NCI-H146 treated with DMSO at 0.1 percent for 48 hours (cell line): ENCODE results near the gene VAV2.
"Not testable (repeated sequence)": the region's sequence is repeated elsewhere in the genome, so short reads cannot be mapped to it uniquely, and the experiment has no call there.

Experiments used
- DNase-seq: peaks from one replicate; lab custom pipeline; 2025; ENCODE audit not compliant: unreplicated experiment; lab: John Stamatoyannopoulos, UW

The VAV2 gene

DNA sequence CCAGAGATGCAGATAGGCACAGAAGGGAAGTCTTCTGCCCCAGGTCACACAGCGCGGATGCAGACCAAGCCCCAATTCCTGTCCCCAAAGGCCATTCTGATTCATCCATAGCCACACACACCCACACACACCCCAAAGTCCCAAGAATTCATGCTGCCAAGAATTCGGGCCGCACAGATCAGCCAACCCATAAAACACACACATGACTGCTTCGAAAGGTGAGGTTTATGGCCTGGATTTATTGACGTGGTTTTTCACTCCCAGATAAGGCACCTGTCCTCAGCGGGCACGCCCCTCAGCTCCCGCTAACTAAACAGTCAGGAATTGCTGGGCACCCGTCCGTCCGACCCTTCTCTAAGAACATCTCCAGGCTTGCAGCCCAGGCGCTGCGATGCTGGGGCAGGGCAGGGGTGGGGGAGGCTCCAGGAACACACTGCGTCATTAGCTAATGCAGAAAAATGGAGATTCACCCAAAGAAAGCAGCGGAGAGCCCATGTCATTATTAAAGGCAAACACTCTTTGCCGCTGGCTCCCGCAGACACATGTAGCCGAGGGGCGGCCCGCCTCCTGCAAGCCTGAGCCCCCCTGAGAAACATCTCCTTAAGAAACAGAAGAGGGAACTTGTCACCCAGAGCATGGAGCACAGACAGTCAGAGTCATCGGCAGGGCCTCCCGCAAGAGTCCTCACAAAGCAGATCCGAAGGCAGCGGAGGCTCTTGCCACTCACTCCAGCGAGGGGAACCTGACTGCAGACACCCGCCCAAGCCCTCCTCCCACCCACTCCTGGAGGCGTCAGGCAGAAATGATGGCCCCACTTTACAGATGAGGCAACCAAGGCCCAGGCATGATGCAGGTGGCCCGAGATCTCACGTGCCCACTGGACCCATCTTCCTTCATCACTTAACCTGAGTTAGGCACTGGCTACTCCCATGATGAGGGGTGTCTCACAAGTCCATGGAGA, 19.9 kb downstream of the VAV2 start:
- no peak for DNase-seq

DNA sequence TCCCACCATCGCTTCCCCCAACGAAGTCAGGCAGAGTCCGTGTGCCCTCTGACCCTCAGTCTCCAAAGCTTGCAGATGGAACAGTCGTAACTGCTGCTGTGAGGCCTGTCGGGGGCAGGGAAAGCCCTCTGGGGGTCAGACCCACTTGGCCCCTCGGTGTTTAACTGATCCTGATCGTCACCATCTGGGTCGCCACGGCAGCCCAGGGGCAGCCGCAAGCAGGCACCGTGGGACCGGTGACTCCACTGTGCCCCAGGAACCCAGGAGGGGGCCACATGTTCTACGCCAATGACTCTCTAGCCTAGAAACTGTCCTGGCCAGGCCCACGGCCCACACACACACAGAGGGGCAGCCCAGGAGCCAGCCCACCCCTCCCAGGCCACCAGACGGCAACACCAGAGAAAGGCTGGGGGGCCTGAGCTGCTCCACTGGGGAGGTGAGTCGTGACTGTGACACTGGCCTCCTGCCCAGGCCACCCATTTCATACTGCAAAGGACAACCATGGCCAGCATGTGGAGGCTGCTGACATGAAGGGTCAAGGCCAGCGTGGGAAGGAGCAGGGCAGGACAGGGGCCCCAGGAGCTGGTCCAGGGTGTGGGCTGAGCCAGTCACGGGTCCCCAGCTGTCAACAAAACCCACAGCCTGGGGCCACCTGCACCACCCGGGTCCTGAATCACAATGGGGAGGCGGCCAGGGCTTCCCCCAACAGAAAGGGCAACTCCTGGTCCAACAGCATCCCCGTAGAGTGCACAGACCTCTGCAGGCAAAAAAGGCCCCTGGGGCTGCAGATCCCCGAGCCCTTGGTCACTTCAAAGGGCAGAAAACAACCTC, 20.8 kb downstream of the VAV2 start:
- no peak for DNase-seq

DNA sequence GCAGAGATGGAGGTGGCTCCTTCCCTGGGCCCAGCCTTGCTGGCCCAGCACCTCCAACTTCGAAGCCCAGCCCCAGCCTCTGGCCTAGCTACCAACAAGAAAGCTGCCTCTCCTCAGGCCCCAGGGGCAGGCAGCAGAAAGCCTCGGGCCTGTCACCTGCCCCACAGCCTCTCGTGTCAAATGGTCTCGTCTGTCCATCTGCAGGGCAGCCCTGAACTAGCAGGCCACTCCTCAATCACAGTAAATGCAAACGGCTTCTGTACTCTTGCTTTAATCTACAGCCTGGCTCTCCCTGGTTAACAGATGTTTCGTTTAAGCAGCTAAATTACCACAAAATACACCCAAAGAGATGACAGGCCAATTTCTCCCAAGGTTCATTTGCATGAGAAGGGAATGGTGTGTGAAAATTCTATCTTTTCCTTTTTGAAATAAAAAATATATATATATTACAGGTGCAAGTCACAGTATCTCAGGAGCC, 21.5 kb downstream of the VAV2 start:
- DNase-seq: no peak

DNA sequence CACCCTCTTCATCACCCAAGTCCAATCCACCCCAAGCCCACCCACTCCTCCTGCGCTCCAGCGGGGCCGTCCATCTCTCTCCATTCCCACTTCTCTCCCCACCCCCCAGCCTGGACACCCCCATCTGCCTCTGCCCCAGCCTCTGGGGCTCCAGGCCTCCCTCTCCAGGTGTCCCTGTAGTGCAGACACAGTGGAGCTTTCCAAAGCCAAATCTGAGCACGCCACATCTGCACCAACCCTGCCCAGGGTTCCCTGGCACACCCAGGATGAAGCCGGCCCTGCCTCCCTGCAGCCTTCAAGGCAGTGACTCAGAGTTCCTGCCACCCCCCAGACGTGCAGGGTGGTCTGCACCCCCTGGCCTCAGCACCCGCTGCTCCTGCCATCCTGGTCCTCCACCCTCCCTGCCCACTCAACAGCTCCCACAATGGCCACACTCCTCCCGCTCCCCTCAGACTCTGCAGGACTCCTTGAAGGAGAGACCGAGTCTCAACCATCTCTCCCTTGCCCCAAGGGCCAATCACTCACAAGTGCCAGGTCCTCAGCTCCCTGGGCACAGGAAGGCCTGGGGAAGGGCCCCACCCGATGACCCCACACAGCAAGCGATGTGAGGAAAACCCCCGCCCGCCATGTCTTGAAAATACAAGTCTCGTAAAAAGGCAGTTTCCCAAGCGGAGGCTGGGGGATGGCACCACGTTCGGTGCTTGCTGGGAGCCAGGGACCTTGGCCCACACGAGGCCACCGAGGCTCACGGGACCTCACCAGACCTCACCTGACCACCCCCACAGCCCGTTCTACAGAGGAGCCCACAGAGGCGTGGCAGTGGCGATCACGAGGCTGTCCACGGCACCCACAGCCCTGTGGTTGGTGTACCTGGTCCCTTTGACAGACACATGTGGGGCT, 22.2 kb downstream of the VAV2 start:
- DNase-seq: no peak

DNA sequence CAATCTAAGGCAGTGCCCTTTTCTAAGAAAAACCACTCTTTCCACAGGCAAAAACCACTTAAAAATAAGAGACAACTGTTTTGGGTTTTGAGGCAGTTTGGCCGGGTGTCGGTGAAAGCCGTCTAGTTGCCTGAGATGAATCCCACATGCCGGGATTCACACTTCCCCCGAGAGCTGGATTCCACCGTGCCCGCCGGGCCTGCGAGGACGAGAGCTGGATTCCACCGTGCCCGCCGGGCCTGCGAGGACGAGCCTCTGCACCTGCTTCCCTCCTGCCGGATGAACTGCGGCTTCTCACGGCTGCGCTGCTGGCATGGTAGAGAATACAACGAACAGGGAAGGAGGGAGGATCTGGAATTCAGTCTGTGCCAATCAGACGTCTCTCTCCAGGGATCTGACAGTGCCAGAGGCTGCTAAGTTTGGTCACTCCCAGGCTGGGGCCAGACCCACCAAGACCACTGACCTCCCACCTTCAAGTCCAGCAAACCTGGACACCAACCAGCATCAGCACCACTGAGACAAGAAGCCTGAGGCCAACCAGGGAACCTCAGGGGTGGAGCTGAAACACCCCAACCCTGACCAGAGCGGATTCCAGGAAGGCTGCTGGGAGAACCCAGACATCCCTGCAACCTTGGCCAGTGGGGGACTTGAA, 23.0 kb downstream of the VAV2 start:
- DNase-seq: no peak

DNA sequence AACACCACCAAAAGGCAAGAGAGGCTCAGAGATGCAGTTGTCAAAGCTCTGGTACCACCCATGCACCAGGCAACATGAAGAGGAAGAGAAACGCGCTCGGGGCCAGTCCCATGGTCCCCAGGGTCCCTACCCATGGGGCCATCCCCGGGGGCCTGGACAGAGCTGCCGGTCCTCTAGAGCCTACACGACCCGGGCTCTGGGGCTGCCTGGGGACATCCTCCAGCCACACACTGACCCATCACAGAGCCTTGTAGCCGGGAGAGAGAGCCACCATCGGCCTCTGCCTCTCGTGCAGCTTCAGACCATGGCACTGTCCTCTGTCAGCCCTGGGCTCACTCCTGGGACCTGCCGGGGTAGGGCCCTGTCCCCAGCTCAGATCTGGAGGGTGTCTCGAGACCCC, 23.7 kb downstream of the VAV2 start:
- no peak for DNase-seq

DNA sequence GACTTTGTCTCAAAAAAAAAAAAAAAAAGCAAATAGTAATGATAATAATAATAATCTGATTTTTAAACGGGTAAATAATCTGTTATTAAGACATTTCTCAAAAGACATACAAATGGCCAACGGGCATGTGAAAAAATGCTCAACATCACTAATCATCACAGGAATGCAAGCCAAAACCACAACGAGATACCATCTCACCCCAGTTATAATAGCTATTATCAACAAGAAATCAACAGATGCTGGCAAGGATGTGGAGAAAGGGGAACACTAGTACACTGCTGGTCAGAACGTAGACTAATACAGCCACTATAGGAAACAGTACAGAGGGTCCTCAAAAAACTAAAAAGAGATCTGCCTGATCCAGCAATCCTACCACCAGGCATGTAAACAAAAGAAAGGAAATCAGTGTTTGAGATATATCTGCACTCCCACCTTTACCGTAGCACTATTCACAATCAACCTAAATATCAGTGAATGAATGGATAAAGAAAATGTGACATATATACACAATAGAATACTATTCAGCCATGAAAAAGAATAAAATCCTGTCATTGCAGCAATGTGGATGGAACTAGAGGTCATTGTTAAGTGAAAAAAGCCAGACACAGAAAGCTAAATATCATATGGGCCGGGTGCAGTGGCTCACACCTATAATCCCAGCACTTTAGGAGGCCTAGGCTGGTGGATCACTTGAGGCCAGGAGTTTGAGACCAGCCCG, 24.9 kb downstream of the VAV2 start:
- no peak for DNase-seq

DNA sequence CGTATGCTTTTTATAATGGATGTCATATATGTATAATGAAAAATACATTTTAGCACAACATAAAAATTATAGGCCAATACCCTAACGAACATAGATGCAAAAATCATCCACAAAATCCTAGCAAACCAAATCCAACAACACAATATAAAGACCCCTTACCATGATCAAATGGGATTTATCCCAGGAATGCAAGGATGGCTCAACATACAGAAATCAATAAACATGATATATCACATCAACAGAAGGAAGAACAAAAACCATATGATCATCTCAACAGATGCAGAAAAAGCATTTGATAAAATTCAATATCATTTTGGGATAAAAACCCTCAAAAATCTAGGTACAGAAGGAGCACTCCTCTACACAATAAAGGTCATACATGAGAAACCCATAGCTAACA, 27.7 kb downstream of the VAV2 start:
- DNase-seq: no peak

DNA sequence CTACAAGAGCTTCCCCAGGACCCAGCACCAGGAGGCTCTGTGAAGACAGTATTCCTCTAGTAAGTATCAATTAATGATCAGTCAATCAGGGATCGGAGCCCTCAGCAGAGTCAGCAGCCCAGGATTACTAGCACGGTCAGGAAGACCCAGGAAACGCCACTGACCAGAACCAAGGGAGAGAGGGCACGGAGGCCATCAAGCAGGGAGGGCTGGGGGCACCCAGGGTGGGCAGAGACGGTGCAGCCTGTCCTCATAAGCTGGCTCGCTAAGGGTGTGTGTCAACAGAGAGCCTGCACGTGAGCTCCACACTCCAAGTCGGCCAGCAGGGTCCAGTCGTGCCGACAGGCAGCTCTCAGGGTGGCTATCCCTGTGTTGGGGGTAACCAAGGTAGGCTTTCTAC, 29.0 kb downstream of the VAV2 start:
- DNase-seq: no peak

DNA sequence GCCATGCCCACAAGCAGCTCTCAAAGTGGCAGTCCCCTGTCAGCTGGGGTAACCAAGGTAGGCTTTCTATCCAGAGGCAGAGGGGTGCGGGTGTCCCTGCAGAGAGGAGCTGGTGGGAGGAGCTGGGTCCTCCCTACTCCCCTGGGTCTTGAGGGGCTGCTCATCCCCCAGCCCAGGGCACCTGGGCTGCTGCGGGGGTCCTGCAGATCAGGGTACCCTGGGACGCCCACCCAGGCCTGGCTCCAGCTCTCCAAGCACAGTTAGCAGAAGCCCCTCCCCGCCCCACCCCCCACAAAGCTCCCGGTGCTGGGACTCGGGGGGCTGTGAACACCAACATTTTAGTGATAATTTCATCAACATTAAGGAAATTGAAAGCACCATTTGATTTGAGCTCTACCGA, 29.8 kb downstream of the VAV2 start:
- no peak for DNase-seq

DNA sequence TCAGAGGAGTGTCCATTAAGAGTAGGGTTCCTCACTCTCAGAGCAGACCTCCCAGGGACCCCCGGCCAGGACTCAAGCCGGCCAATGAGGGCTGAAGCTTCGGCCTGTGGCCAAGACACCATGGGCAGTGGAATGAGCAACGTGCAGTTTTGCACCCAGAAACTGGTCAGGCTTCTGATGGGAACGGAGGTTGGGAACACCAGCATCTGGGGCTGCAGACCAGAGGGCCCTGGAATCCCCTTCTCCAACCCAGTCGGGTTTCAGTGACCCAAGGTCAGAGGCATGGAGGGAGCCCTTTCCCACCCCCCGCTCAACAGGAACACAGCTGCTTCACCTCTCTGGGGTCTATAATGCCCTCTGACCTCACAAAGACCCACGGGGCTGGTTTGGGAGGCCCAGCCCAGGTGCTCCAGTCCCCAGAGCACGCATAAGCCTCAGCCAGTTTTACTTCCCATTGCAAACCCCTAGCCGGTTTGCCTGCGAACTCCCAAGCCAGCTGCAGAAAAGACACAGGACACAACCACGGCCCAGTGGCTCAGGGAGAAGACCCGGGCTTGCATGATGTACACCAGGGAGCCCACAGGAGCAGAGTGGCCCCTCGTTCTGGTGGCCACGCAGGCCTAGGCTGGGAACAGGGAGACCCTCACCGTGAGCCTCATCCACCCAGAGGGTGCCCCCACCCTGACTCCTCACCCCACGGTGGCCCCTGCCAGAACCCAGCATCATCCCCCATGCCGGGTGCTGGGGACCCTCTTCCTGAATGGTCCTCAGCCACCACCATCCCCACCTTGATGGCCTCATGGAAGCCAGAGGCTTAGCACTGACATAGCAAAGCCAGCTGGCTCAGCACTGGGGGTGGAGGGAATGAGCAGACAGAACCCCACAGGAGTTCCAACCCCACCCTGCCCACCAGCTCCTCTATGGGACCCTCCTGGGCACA, 30.6 kb downstream of the VAV2 start:
- DNase-seq: no peak

DNA sequence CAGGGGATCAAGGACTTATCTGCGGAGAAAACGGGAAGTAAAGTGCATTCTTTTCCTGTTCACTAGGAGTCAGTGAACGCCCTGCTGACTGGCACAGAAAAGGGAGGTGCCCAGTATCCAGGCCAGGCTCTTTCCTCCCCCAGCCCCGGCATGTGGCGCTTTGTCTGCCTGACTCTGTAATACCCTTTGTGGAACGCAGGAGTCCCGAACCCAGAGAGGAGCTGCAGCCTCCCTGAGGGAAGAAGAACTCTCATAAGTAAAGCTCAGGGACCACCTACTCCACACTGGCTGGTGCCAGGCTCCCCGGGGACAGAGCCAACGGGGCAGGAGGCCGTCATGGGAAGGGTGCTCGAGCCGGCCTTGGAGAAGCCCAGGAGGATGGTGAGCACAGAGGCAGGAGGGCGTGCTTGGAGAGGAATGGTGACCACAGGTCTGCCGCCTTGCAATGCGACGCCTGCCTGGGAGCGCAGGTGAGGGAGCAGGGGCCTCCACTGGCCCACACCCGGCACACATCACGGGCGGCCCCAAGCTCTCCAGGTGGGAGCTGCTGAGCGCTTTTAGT, 31.5 kb downstream of the VAV2 start:
- no peak for DNase-seq

DNA sequence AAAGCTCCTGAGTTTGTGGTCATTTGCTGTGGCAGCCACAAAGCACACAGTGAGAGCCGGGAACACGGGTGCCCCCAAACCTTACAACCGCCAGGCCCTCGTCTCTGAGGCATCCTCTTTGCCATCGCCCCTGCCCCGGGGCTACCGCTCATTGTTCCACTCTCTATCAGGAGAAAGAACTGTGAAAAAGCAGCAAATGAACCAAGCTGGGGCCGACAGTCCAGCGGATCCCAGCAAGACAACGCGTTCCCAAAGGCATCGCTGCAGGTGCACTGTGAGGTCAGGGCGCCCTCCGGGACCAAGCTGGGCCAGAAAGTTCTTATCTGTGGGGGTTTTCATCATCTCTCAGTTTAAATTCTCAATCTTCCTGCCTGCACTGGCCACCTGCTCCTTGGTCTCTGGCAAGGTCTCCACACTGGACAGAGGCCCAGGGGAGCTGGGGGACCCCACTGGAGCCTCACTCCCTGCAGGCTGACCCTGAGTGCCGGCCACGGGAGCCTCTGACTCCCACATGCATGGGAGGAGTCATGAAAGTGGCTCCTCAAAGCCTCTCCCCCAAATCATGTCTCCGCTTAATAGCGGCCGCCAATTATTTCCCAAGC, 32.1 kb downstream of the VAV2 start:
- DNase-seq: no peak

DNA sequence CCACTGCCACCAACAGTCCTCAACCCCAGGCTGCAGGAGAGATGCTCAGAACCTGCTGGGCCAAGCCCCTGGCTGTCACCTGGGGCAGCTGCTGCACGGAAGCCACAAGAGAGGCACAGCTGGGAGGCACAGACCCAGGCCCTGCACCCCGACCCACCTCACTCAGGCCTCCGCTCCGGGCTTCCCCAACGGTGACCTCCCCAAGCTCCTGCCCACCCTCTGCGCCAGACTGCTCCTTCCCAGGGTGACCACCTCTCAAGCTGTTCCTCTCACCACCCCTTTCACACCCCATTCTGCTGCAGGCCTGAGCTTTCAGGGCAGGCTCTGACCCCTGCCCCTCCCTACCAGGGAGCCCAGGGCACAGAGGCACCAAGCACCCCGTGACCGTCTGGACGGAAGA, 33.0 kb downstream of the VAV2 start:
- DNase-seq: no peak

DNA sequence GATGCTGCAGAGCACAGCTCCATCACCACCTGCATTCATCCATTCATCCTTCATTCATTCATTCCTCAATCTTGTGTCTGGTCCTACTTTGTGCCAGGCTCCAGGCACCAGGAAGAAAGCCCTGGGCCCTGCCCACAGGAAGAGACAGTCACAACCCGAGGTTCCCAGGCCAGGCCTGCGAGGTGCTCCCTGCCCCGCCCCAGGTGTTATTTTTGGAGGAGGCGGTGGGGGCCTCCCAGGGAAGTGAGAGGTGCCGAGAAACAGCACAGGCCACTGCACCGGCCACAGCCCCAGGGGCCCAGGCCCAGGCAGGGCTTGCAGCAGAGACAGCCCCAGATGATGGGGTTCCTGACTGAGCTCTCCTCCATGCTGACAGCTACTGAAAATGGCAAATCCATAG, 33.4 kb downstream of the VAV2 start:
- no peak for DNase-seq

DNA sequence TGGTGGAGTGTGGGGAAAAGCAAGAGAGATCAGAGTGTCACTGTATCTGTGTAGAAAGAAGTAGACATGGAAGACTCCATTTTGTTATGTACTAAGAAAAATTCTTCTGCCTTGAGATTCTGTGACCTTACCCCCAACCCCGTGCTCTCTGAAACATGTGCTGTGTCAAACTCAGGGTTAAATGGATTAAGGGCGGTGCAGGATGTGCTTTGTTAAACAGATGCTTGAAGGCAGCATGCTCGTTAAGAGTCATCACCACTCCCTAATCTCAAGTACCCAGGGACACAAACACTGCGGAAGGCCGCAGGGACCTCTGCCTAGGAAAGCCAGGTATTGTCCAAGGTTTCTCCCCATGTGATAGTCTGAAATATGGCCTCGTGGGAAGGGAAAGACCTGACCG, 34.4 kb downstream of the VAV2 start:
- DNase-seq: not testable (repeated sequence)

DNA sequence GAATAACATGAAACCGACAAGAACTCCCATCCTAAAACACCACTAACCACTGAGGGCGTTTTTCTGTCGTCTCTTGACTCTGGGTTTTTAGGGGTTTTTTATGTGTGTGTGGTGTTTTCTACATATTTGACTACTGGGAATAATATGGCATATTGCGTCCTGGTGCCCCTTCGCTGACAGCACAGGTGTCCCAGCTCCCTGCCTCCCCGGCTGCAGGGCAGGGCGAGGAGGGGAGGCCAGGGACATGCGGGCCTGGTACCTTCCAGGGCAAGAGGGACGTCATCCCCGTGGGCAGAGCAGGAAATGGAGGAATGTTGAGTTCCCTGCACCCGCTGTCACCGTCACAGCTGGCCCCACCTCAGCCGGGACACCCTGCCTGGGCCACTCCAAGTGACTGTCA, 34.8 kb downstream of the VAV2 start:
- no peak for DNase-seq

DNA sequence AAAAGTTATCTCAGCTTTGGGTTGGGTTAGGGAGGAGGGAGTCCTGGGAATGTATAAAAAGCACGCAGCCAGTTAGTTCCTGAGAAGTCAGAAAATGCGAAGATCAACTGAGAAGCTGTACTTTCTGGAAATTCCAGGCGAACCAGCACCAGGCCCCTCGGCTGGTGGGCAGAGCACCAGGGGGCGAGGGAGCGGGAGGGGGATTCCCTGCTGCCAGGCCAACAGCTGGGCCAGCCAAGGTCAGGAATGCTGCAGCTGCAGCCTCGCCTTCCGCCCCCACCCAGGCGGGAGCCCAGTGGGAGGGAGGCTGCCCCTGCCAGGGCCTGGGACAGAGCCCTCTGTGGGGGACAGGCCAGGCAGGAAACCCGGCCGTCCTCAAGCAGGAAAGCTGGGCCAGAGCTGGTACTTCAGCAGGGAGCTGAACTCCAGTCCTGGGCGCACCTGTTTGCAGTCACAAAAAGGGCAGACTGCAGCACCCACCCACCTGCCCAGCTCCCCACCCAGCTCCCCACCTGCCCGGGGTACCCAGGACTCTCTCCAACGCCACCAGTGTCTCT, 35.5 kb downstream of the VAV2 start:
- DNase-seq: no peak
